Endothelial cell of umbilical vein (primary cell): Measurements from ENCODE around the gene ANKRD28. TPM values are rescaled to one million over a fixed set of nuclear protein-coding genes. Genes with fewer than 3 reads are reported as not detected.

Experiments
- BruUV-seq: library from RNA; stranded (reverse); fragments of 400-500 nt; replicated peaks from 2 replicates; lab custom pipeline; 2021; lab: Mats Ljungman, UMichigan
- CTCF ChIA-PET: fragments of 300-600, 350-600 bp; sonication (Branson Sonifier 250); formaldehyde crosslinking; loops from one replicate; lab custom pipeline; 2021; ENCODE audit warnings: antibody characterized with exemption, inconsistent platforms; lab: Charles Lee
- POLR2A ChIA-PET: fragments of 300-600, 350-600 bp; sonication (Branson Sonifier 250); formaldehyde crosslinking; loops from one replicate; lab custom pipeline; 2021; ENCODE audit warnings: antibody characterized with exemption, inconsistent platforms; lab: Charles Lee
- DNase-seq: peaks from one replicate; pipeline ENCODE4 v3.0.0-alpha.2; 2011; ENCODE audit warnings: low read depth, low spot score
- FAIRE-seq: peaks from 2 replicates; lab custom pipeline; 2011; peaks lifted over from hg19 to GRCh38; lab: Jason Lieb, UNC
- H2AFZ ChIP-seq: 2 replicates; pipeline ENCODE4 v1.6.0; 2012; ENCODE audit warnings: low read depth, low read length, control low read depth, inconsistent platforms
- H3K27ac ChIP-seq: 2 replicates; pipeline ENCODE4 v1.5.1; 2011; ENCODE audit warnings: low read depth, mild to moderate bottlenecking, control low read depth, low read length, moderate library complexity; ENCODE audit not compliant: insufficient read depth
- H3K27me3 ChIP-seq, 2 experiments: 2 replicates each; pipeline versions ENCODE4 v1.6.0 to v1.6.1; 2011; ENCODE audit warnings: low read length in 2 of 2, mixed read lengths in 1 of 2; ENCODE audit not compliant: control insufficient read depth in 2 of 2, insufficient read depth in 2 of 2
- H3K36me3 ChIP-seq, 2 experiments: 2 replicates in 1 of 2; 3 replicates in 1 of 2; pipeline ENCODE4 v1.5.1; 2011; ENCODE audit warnings: low read length in 2 of 2, mild to moderate bottlenecking in 1 of 2, moderate library complexity in 1 of 2; ENCODE audit not compliant: control insufficient read depth in 2 of 2, insufficient read depth in 2 of 2; ENCODE audit errors: extremely low read depth in 1 of 2
- H3K4me1 ChIP-seq: 3 replicates; pipeline ENCODE4 v1.5.1; 2011; ENCODE audit warnings: mild to moderate bottlenecking, low read length; ENCODE audit not compliant: control insufficient read depth, insufficient read depth; ENCODE audit errors: extremely low read depth
- H3K4me2 ChIP-seq: 2 replicates; pipeline ENCODE4 v1.6.1; 2011; ENCODE audit warnings: low read length, control low read depth, mixed read lengths; ENCODE audit not compliant: insufficient read depth
- H3K4me3 ChIP-seq, 3 experiments: fragments of 200-600 bp in 1 of 3; sonication (generic), shearing (Covaris generic) in 1 of 3; replicated peaks in 1 of 3; 2 replicates each; pipeline ENCODE4 v1.5.1; 2011 to 2016; ENCODE audit warnings: control low read depth in 3 of 3, low read length in 3 of 3, mild to moderate bottlenecking in 2 of 3, inconsistent platforms in 1 of 3, low read depth in 1 of 3, moderate library complexity in 1 of 3; ENCODE audit not compliant: insufficient read depth in 1 of 3
- H3K79me2 ChIP-seq: 2 replicates; pipeline ENCODE4 v1.6.0; 2012; ENCODE audit warnings: low read length, inconsistent platforms; ENCODE audit not compliant: control insufficient read depth, insufficient read depth
- H3K9ac ChIP-seq: replicated peaks from 2 replicates; pipeline ENCODE3; 2011; ENCODE audit warnings: low read length, control low read depth; ENCODE audit not compliant: insufficient read depth; ENCODE audit errors: extremely low read depth
- H3K9me1 ChIP-seq: replicated peaks from 3 replicates; pipeline ENCODE4 v1.6.0; 2011; ENCODE audit warnings: mild to moderate bottlenecking, low read length; ENCODE audit not compliant: control insufficient read depth, insufficient read depth; ENCODE audit errors: extremely low read depth
- H3K9me3 ChIP-seq: replicated peaks from 2 replicates; pipeline ENCODE4 v1.5.1; 2012; ENCODE audit warnings: low read length, inconsistent platforms; ENCODE audit not compliant: control insufficient read depth, insufficient read depth
- H4K20me1 ChIP-seq: replicated peaks from 2 replicates; pipeline ENCODE3; 2011; ENCODE audit warnings: mild to moderate bottlenecking, low read length; ENCODE audit not compliant: control insufficient read depth, insufficient read depth; ENCODE audit errors: extremely low read depth
- CTCF ChIP-seq, 2 donors: IDR thresholded peaks; 1 replicate in 1 of 2; 2 replicates in 1 of 2; pipeline ENCODE4 v1.5.1; 2011; ENCODE audit warnings: low read length in 2 of 2, mild to moderate bottlenecking in 2 of 2, moderate library complexity in 2 of 2, control low read depth in 1 of 2, inconsistent platforms in 1 of 2, low read depth in 1 of 2; ENCODE audit not compliant: insufficient read depth in 1 of 2; ENCODE audit errors: extremely low read depth in 1 of 2
- EZH2 ChIP-seq: IDR thresholded peaks from 2 replicates; pipeline ENCODE4 v1.6.1; 2012; ENCODE audit warnings: borderline replicate concordance, low read depth, mild to moderate bottlenecking, moderate library complexity, low read length, inconsistent platforms; ENCODE audit not compliant: severe bottlenecking
- FOS ChIP-seq: IDR thresholded peaks from 2 replicates; pipeline ENCODE4 v1.6.1; 2011; ENCODE audit warnings: mild to moderate bottlenecking, low read length, moderate library complexity, borderline replicate concordance; ENCODE audit not compliant: insufficient read depth
- GATA2 ChIP-seq: IDR thresholded peaks from 2 replicates; pipeline ENCODE4 v1.7.0; 2011; ENCODE audit warnings: low read depth, mild to moderate bottlenecking, moderate library complexity, mixed read lengths, low read length; ENCODE audit not compliant: insufficient read length, insufficient read depth
- JUN ChIP-seq: IDR thresholded peaks from 2 replicates; pipeline ENCODE4 v1.6.1; 2011; ENCODE audit warnings: borderline replicate concordance, low read depth; ENCODE audit not compliant: insufficient read length, insufficient read depth
- MAX ChIP-seq: IDR thresholded peaks from 2 replicates; pipeline ENCODE4 v1.6.1; 2011; ENCODE audit not compliant: insufficient read depth, insufficient read length
- MYC ChIP-seq: IDR thresholded peaks from one replicate; pipeline ENCODE4 v1.6.1; 2011; ENCODE audit warnings: mild to moderate bottlenecking, low read depth, low read length
- POLR2A ChIP-seq: IDR thresholded peaks from 2 replicates; pipeline ENCODE4 v1.6.1; 2012; ENCODE audit warnings: low read depth, mild to moderate bottlenecking, control low read depth, low read length
- POLR2AphosphoS5 ChIP-seq: IDR thresholded peaks from 2 replicates; pipeline ENCODE4 v1.6.1; 2012; ENCODE audit warnings: low read depth, mild to moderate bottlenecking, control low read depth, low read length, moderate library complexity; ENCODE audit not compliant: insufficient read depth
- dilution Hi-C: fragments of 300-500 bp; cut with MboI; formaldehyde crosslinking; loops from one replicate; pipeline ENCODE4 v1.15.0; 2019; ENCODE audit warnings: low sequenced_read_pairs; ENCODE audit not compliant: extremely low pct_ligation_motif_present
- intact Hi-C: fragments of 100-400 bp; cut with micrococcal nuclease; formaldehyde crosslinking; loops from one replicate; pipeline ENCODE4 v1.10.0; 2022
- polyA plus RNA-seq, 4 experiments: library from polyadenylated mRNA; depleted of rRNA in 3 of 4; stranded (reverse) in 3 of 4; unstranded in 1 of 4; fragments of >200 nt; gene quantifications; 2 replicates each; pipeline versions ENCODE4 v1.2.1 to v1.2.3, GENCODE V29; 2011 to 2012; ENCODE audit warnings: missing spikeins in 1 of 4
- total RNA-seq: library from RNA; stranded (reverse); gene quantifications from 2 replicates; pipeline ENCODE4 v1.2.3, GENCODE V29; 2021

Gene ANKRD28
- total and polyA plus RNA-seq, 2 donors (not counting 3 experiments of a cell fraction or from before 2014, with no cell fraction given) = 36.7 to 97.3 TPM

GRCh38 chr3:15795651-15796308, 2.0 kb downstream of the ANKRD28 start:
- peaks cover 71% of the 10 kb centered on the region for H3K79me2 ChIP-seq
- dilution Hi-C loops (no loop called here), intact Hi-C loops (loop anchor here (1.0 to 5.0 kb wide), 3 partner anchors 26 to 265 kb away; no protein-coding TSS in a partner anchor)
- DNase-seq (peak; percentile 68), FAIRE-seq (peak; percentile 4)
- H3K27ac ChIP-seq = peak overlapping the region; percentile 96
- H3K4me2 ChIP-seq = peak overlapping the region; percentile 95
- ChIA-PET CTCF (interaction anchor here (0.8 to 4.1 kb wide), 16 partner anchors 11 to 254 kb away, joined by 3 to 33 read pairs (median 5); no protein-coding TSS in a partner anchor), POLR2A (interaction anchor here (0.6 kb wide), 1 partner anchor 327 kb away, joined by 4 read pairs; no protein-coding TSS in a partner anchor)
- H3K4me1 ChIP-seq = peaks cover 26% of the 10 kb centered on the region
- TF ChIP-seq FOS (no peak), MAX (no peak), CTCF (IDR thresholded peaks at IDR 0.05; ENCODE audit: extremely low read depth in 1 of 2, insufficient read depth in 1 of 2, low read depth in 1 of 2, low read length in 2 of 2) (no peak), POLR2AphosphoS5 (no peak), POLR2A (no peak), EZH2 (no peak), GATA2 (no peak), JUN (no peak), MYC (no peak)
- no peaks in the 10 kb centered on the region for H3K27me3 ChIP-seq
- no peaks in the 10 kb centered on the region for H4K20me1 ChIP-seq
- peak overlapping the region; percentile 26 to 100 (median 84) for H3K4me3 ChIP-seq
- BruUV-seq = no TSS peak
- H3K9me3 ChIP-seq = no peaks in the 10 kb centered on the region
- peaks cover 0 to 6% of the 10 kb centered on the region in 2 experiments for H3K36me3 ChIP-seq
- peak overlapping the region; percentile 98 for H3K9ac ChIP-seq
- H3K9me1 ChIP-seq = no peaks in the 10 kb centered on the region
- H2AFZ ChIP-seq = no peak overlapping the region
